OCI-LY7 (cell line): ENCODE measurements around the gene SCYGR7. TPM values are rescaled to one million over a fixed set of nuclear protein-coding genes. Genes with fewer than 3 reads are reported as not detected.

ENCODE experiments used
- BruUV-seq: library from RNA; stranded (reverse); fragments of 400-500 nt; replicated peaks from 2 replicates; lab custom pipeline; 2021; lab: Mats Ljungman, UMichigan
- CTCF ChIA-PET: fragments of 300-600 bp; sonication (Branson Sonifier 250); formaldehyde crosslinking; loops from one replicate; lab custom pipeline; 2022; ENCODE audit warnings: antibody characterized with exemption; ENCODE audit not compliant: unreplicated experiment; lab: Charles Lee
- POLR2A ChIA-PET: fragments of 300-600 bp; sonication (Branson Sonifier 250); formaldehyde crosslinking; loops from one replicate; lab custom pipeline; 2022; ENCODE audit warnings: antibody characterized with exemption; lab: Charles Lee
- DNase-seq: peaks from one replicate; pipeline ENCODE4 v3.0.0-alpha.2; 2015; ENCODE audit warnings: low spot score
- H2AFZ ChIP-seq: fragments of 200-600 bp; sonication (generic), shearing (Covaris generic); 2 replicates; pipeline ENCODE4 v1.6.1; 2014; ENCODE audit warnings: mild to moderate bottlenecking, antibody characterized with exemption, low read length, moderate library complexity
- H3K27ac ChIP-seq: fragments of 200-600 bp; sonication (generic); 2 replicates; pipeline ENCODE4 v1.5.1; 2014; ENCODE audit warnings: mixed run types, low read depth, mild to moderate bottlenecking, moderate library complexity, low read length, inconsistent platforms; ENCODE audit not compliant: poor library complexity, severe bottlenecking
- H3K36me3 ChIP-seq: fragments of 200-600 bp; sonication (generic); 2 replicates; pipeline ENCODE4 v1.6.1; 2014; ENCODE audit warnings: mild to moderate bottlenecking, antibody characterized with exemption, low read length, moderate library complexity, mixed read lengths; ENCODE audit not compliant: insufficient read depth
- H3K4me1 ChIP-seq: fragments of 200-600 bp; sonication (generic); 2 replicates; pipeline ENCODE4 v1.5.1; 2014; ENCODE audit warnings: mild to moderate bottlenecking, low read length; ENCODE audit not compliant: insufficient read depth, poor library complexity, severe bottlenecking
- H3K4me2 ChIP-seq: fragments of 200-600 bp; sonication (generic); 2 replicates; pipeline ENCODE4 v1.6.1; 2014; ENCODE audit warnings: mild to moderate bottlenecking, low read length
- H3K4me3 ChIP-seq: fragments of 200-600 bp; sonication (generic); 2 replicates; pipeline ENCODE4 v1.5.1; 2014; ENCODE audit warnings: mild to moderate bottlenecking, low read depth, low read length; ENCODE audit not compliant: poor library complexity, severe bottlenecking
- H3K79me2 ChIP-seq: fragments of 200-600 bp; sonication (generic); 2 replicates; pipeline ENCODE4 v1.6.1; 2016; ENCODE audit warnings: low read depth, mild to moderate bottlenecking, low read length, moderate library complexity, mixed read lengths; ENCODE audit not compliant: insufficient read depth
- H3K9me2 ChIP-seq: fragments of 200-600 bp; sonication (generic); 2 replicates; pipeline ENCODE4 v1.6.1; 2016; ENCODE audit warnings: mild to moderate bottlenecking, low read length, mixed read lengths; ENCODE audit not compliant: insufficient read depth
- H3K9me3 ChIP-seq: fragments of 200-600 bp; sonication (generic); 2 replicates; pipeline ENCODE4 v1.6.1; 2014; ENCODE audit warnings: mild to moderate bottlenecking, mixed run types, low read length, mixed read lengths
- H4K20me1 ChIP-seq: fragments of 200-600 bp; sonication (generic); 2 replicates; pipeline ENCODE4 v1.6.1; 2014; ENCODE audit warnings: mild to moderate bottlenecking, antibody characterized with exemption, low read length, moderate library complexity, mixed read lengths; ENCODE audit not compliant: insufficient read depth
- EZH2phosphoT487 ChIP-seq: fragments of 200-600 bp; sonication (generic); IDR thresholded peaks from 2 replicates; pipeline ENCODE4 v1.6.1; 2018; ENCODE audit warnings: low read depth, borderline replicate concordance, mild to moderate bottlenecking, mixed run types, antibody characterized with exemption, low read length, moderate library complexity, mixed read lengths
- intact Hi-C: fragments of 100-400 bp; cut with micrococcal nuclease; formaldehyde crosslinking; loops from one replicate; pipeline ENCODE4 v1.10.0; 2022; ENCODE audit not compliant: unreplicated experiment
- total RNA-seq, 2 experiments: library from RNA; depleted of rRNA in 1 of 2; stranded (reverse); fragments of >200 nt in 1 of 2; shearing (Covaris generic) in 1 of 2; gene quantifications; 2 replicates each; pipeline ENCODE4 v1.2.3, GENCODE V29; 2014 to 2022
- TF ChIP-seq, protein P1 (sequence below): fragments of 200-600 bp; sonication (generic); conservative IDR thresholded peaks from 2 replicates; pipeline ENCODE4 v1.5.1; 2014; ENCODE audit warnings: mild to moderate bottlenecking, antibody characterized with exemption, low read length, moderate library complexity, mixed read lengths

Gene SCYGR7
- total RNA-seq, 2 experiments from 2014 or later: not detected

DNA sequence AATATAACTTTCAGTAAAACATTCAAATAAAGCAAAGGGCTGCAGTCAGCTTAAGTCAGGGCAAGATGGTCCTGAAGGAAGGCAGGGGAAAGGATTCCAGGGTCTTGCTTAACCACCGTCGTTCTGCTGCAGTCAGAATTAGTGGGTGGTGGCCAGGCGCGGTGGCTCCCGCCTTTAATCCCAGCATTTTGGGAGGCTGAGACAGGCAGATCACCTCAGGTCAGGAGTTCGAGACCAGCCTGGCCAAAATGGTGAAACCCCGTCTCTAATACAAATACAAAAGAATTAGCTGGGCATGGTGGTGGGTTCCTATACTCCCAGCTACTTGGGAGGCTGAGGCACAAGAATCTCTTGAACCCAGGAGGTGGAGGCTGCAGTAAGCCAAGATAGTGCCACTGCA, 17.1 kb upstream of the SCYGR7 start:
- Histone ChIP-seq H3K79me2 (no peaks in the 10 kb centered on the region), H3K27ac (no peak overlapping the region), H3K9me3 (no peaks in the 10 kb centered on the region), H3K9me2 (no peaks in the 10 kb centered on the region), H4K20me1 (no peaks in the 10 kb centered on the region), H3K4me3 (no peak overlapping the region), H2AFZ (no peak overlapping the region), H3K4me2 (no peak overlapping the region), H3K36me3 (no peaks in the 10 kb centered on the region), H3K4me1 (no peaks in the 10 kb centered on the region)
- intact Hi-C loops: no loop called here
- BruUV-seq: no TSS peak
- POLR2A ChIA-PET: no interaction called here
- TF ChIP-seq EZH2phosphoT487: no peak
- TF ChIP-seq, protein P1, sequence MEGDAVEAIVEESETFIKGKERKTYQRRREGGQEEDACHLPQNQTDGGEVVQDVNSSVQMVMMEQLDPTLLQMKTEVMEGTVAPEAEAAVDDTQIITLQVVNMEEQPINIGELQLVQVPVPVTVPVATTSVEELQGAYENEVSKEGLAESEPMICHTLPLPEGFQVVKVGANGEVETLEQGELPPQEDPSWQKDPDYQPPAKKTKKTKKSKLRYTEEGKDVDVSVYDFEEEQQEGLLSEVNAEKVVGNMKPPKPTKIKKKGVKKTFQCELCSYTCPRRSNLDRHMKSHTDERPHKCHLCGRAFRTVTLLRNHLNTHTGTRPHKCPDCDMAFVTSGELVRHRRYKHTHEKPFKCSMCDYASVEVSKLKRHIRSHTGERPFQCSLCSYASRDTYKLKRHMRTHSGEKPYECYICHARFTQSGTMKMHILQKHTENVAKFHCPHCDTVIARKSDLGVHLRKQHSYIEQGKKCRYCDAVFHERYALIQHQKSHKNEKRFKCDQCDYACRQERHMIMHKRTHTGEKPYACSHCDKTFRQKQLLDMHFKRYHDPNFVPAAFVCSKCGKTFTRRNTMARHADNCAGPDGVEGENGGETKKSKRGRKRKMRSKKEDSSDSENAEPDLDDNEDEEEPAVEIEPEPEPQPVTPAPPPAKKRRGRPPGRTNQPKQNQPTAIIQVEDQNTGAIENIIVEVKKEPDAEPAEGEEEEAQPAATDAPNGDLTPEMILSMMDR: no peak
- CTCF ChIA-PET: no interaction called here
- no peak for DNase-seq

DNA sequence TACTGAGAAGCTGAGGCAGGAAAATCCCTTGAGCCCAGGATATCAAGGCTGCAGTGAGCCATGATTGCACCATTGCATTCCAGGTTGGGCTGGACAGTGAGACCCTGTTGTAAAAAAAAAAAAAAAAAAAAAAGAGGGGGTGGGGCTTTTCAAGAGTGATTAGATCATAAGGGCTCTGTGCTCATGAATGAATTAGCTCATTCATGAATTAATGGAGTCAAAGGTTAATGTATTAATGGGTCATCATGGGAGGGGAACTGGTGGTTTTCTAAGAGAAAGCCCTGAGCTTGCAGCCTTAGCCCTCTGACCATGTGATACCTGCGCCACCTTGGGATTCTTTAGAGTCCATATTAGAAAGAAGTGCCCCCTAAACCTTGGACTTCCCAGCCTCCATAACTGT, 14.8 kb upstream of the SCYGR7 start:
- DNase-seq: no peak
- ChIA-PET POLR2A (interaction anchor here (0.6 kb wide), 1 partner anchor 60 kb away, joined by 3 read pairs; no protein-coding TSS in a partner anchor), CTCF (no interaction called here)
- Histone ChIP-seq H3K27ac (no peak overlapping the region), H3K9me3 (no peaks in the 10 kb centered on the region), H3K9me2 (no peaks in the 10 kb centered on the region), H2AFZ (no peak overlapping the region), H3K4me2 (no peak overlapping the region), H3K4me3 (no peak overlapping the region), H3K36me3 (no peaks in the 10 kb centered on the region), H3K79me2 (no peaks in the 10 kb centered on the region), H3K4me1 (no peaks in the 10 kb centered on the region), H4K20me1 (no peaks in the 10 kb centered on the region)
- BruUV-seq: no TSS peak
- TF ChIP-seq, protein P1: no peak
- TF ChIP-seq EZH2phosphoT487: no peak
- intact Hi-C loops: no loop called here

DNA sequence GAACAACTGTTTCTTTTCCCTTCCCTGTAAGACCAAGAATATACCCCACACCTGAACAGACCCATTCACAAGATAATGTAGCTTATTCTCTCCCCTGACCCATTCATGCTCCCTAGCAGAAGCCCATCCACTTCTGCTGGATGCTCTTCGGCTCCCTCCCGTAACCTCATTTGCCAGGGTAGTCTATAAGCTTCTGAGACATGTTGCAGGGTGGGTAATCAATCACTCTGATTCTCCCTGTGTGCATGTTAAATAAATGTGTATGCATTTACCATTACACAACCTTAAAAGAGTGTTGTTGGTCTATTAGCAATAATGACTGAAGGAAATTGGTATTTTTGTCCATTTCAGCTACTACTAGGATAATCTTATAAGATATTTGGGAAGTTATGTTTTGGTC, 11.6 kb upstream of the SCYGR7 start:
- Histone ChIP-seq H4K20me1 (no peaks in the 10 kb centered on the region), H3K27ac (no peak overlapping the region), H3K4me1 (no peaks in the 10 kb centered on the region), H2AFZ (no peak overlapping the region), H3K4me3 (no peak overlapping the region), H3K4me2 (no peak overlapping the region), H3K79me2 (no peaks in the 10 kb centered on the region), H3K9me2 (no peaks in the 10 kb centered on the region), H3K36me3 (no peaks in the 10 kb centered on the region), H3K9me3 (no peaks in the 10 kb centered on the region)
- POLR2A ChIA-PET: no interaction called here
- no TSS peak for BruUV-seq
- TF ChIP-seq, protein P1: no peak
- intact Hi-C loops: no loop called here
- no peak for DNase-seq
- CTCF ChIA-PET: no interaction called here
